GM19240 (cell line): ENCODE measurements around the gene USP22.

Experiments used
- DNase-seq: peaks from one replicate; pipeline ENCODE4 v3.0.0; 2011; ENCODE audit warnings: low spot score; ENCODE audit not compliant: insufficient read length

Gene USP22

DNA sequence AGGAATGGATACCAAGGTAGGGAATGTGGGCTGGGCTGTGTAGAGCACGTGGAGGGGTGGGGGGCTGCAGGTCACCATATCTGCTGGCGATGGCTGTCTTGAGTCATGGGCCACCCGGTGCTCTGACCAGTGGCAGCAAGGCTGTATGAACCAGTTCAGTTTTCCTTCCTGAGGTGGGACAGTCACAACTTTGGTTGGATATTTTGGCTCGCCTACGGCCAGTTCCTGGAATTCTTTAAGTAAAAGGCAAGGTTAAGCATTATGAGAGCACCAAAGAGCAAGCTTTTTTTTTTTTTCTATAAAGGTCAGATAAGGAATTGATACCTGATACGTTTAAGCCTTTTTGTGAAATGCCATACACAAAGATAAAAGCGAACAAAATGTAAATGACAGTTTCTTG, 81.9 kb downstream of the USP22 start:
- no peak for DNase-seq

DNA sequence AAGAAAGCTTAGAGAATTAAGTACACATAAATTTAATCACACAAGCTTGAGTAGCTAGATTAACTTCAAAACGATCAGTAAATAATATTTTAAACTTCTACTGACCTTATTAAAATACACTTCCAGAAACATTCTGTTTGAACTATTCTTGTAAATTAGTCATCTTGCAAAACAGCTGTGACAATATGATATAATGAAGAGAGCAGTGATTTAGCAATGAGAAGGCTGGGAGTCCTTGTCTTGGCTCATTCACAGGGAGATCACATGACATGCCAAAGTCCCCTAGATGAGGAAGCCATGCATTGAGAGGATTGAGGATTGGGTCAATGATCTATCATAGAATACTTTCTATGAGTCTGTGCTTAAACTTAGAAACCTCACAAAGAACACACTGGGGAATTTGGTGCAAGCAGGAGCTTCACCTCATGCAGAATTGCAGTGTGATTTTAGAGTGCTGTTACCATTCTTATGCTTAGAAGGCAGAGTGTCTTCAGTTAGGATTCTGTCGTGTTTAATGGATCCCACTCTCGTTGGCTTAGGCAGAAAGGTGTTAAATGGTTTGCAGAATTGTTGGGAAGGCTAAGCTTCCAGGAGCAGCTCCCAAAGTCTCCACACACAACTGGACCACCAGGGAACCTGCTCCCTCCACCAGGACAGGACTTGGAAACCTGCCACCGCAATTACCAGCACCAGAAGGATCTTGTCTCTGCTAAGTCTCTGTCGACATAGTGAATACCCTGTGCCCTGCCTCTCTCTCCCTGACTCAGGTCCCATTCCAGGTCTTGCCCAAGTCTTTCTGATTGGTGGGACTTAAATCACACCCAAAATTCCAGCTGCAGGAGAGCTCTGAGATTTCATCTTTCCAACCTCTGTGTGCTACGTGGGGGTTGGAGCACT, 87.1 kb downstream of the USP22 start:
- DNase-seq: no peak

- no peak for DNase-seq
Measured at GRCh38 chr17:20954794-20955193, 88.0 kb downstream of the USP22 start.

GRCh38 chr17:20952183-20952582, 90.6 kb downstream of the USP22 start:
- no peak for DNase-seq
